Endodermal cell (in vitro differentiated cells): ENCODE results near the gene ESR1. TPM values are rescaled to one million over a fixed set of nuclear protein-coding genes. Genes with fewer than 3 reads are reported as not detected.

Experiments
- DNase-seq: peaks from one replicate; pipeline ENCODE4 v3.0.0-alpha.2; 2017
- H3K27ac ChIP-seq: 2 replicates; pipeline ENCODE4 v1.5.1; 2013; ENCODE audit warnings: mild to moderate bottlenecking, low read depth, low read length, moderate library complexity
- H3K27me3 ChIP-seq: 2 replicates; pipeline ENCODE4 v1.6.1; 2013; ENCODE audit warnings: mild to moderate bottlenecking, low read length, moderate library complexity; ENCODE audit not compliant: insufficient read depth, control insufficient read depth, poor library complexity, severe bottlenecking
- H3K36me3 ChIP-seq: 2 replicates; pipeline ENCODE4 v1.7.0; 2013; ENCODE audit warnings: mild to moderate bottlenecking, low read length, moderate library complexity; ENCODE audit not compliant: control insufficient read depth, insufficient read depth
- H3K4me1 ChIP-seq: one replicate; pipeline ENCODE4 v1.7.0; 2013; ENCODE audit warnings: low read length; ENCODE audit not compliant: control insufficient read depth, insufficient read depth
- H3K4me3 ChIP-seq: 2 replicates; pipeline ENCODE4 v1.5.1; 2013; ENCODE audit warnings: mild to moderate bottlenecking, low read length, moderate library complexity
- H3K9ac ChIP-seq: 2 replicates; pipeline ENCODE4 v1.6.1; 2013; ENCODE audit warnings: mild to moderate bottlenecking, low read length, moderate library complexity; ENCODE audit not compliant: poor library complexity, severe bottlenecking; ENCODE audit errors: extremely low read depth
- H3K9me3 ChIP-seq: 2 replicates; pipeline ENCODE4 v1.6.1; 2013; ENCODE audit warnings: mild to moderate bottlenecking, low read length, moderate library complexity; ENCODE audit not compliant: control insufficient read depth
- H3K27ac Mint-ChIP-seq: 2 replicates; pipeline ENCODE4 v1.8.0; 2020; ENCODE audit warnings: mixed read lengths
- H3K27me3 Mint-ChIP-seq: 2 replicates; pipeline ENCODE4 v1.8.0; 2021; ENCODE audit warnings: mild to moderate bottlenecking, mixed read lengths; ENCODE audit not compliant: insufficient read depth
- H3K36me3 Mint-ChIP-seq: 2 replicates; pipeline ENCODE4 v1.8.0; 2020; ENCODE audit warnings: low read depth, mixed read lengths
- H3K4me1 Mint-ChIP-seq: 2 replicates; pipeline ENCODE4 v1.8.0; 2020; ENCODE audit warnings: mixed read lengths
- H3K4me3 Mint-ChIP-seq: 2 replicates; pipeline ENCODE4 v1.8.0; 2020; ENCODE audit warnings: mild to moderate bottlenecking, moderate library complexity, mixed read lengths
- H3K9me3 Mint-ChIP-seq: 2 replicates; pipeline ENCODE4 v1.8.0; 2020; ENCODE audit warnings: mild to moderate bottlenecking, mixed read lengths
- CTCF ChIP-seq: fragments of 200-600 bp; sonication (generic); conservative IDR thresholded peaks from 2 replicates; pipeline ENCODE4 v1.5.0; 2021; ENCODE audit warnings: antibody characterized with exemption, mild to moderate bottlenecking
- WGBS, 2 experiments: methylation state at CpG; one replicate each; pipeline versions ENCODE4 v1.1.5 to v1.1.7; 2013; ENCODE audit warnings: missing lambda C conversion rate in 2 of 2, mixed read lengths in 1 of 2; ENCODE audit not compliant: insufficient coverage in 1 of 2, insufficient read length in 1 of 2; 5-methylcytosine and 5-hydroxymethylcytosine counted together
- total RNA-seq, 2 donors: library from RNA; stranded (reverse); fragmentation: NEBNext Ultra II Directional in 1 of 2; extraction: Animal tissue kit (Norgen Biotek cat#: 25700) in 1 of 2; gene quantifications; 2 replicates in 1 of 2; 3 replicates in 1 of 2; pipeline ENCODE4 v1.2.1, GENCODE V29; 2021

ESR1 gene
- total RNA-seq, 2 donors from 2014 or later, result not detected

GRCh38 chr6:151847064-151847463 lies 39.6 kb downstream of the ESR1 start:
- H3K27me3 Mint-ChIP-seq, result no peaks in the 10 kb centered on the region
- no peak overlapping the region for H3K9ac ChIP-seq
- H3K36me3 Mint-ChIP-seq, result no peaks in the 10 kb centered on the region
- no peaks in the 10 kb centered on the region for H3K9me3 Mint-ChIP-seq
- H3K9me3 ChIP-seq, result no peaks in the 10 kb centered on the region
- H3K4me1 Mint-ChIP-seq, result no peaks in the 10 kb centered on the region
- H3K27me3 ChIP-seq, result no peaks in the 10 kb centered on the region
- no peak overlapping the region for H3K27ac ChIP-seq
- H3K4me3 Mint-ChIP-seq, result no peak overlapping the region
- TF ChIP-seq CTCF, result no peak
- H3K27ac Mint-ChIP-seq, result no peak overlapping the region
- no peaks in the 10 kb centered on the region for H3K4me1 ChIP-seq
- DNase-seq, result peak; percentile 86
- no peak overlapping the region for H3K4me3 ChIP-seq
- WGBS, 2 experiments, result 6 to 38% methylated on average over 1 of the region's 1 CpG
- H3K36me3 ChIP-seq, result no peaks in the 10 kb centered on the region

GRCh38 chr6:151850479-151851003 lies 43.1 kb downstream of the ESR1 start:
- H3K27ac ChIP-seq, result no peak overlapping the region

GRCh38 chr6:151858294-151858693 lies 50.8 kb downstream of the ESR1 start:
- Mint-ChIP-seq H3K9me3 (no peaks in the 10 kb centered on the region), H3K27ac (no peak overlapping the region), H3K36me3 (no peaks in the 10 kb centered on the region), H3K4me1 (no peaks in the 10 kb centered on the region), H3K27me3 (no peaks in the 10 kb centered on the region), H3K4me3 (no peak overlapping the region)
- no peaks in the 10 kb centered on the region for H3K36me3 ChIP-seq
- WGBS, 2 experiments, result 84 to 88% methylated on average over 1 to 2 of the region's 2 CpGs
- no peak for DNase-seq
- H3K27ac ChIP-seq, result no peak overlapping the region
- H3K9ac ChIP-seq, result no peak overlapping the region
- peaks cover 7% of the 10 kb centered on the region for H3K27me3 ChIP-seq
- H3K4me3 ChIP-seq, result no peak overlapping the region
- TF ChIP-seq CTCF, result no peak
- no peaks in the 10 kb centered on the region for H3K9me3 ChIP-seq
- no peaks in the 10 kb centered on the region for H3K4me1 ChIP-seq

More at GRCh38 chr6:151850479-151851003, 43.1 kb downstream of the ESR1 start:
- H3K27me3 ChIP-seq, result no peaks in the 10 kb centered on the region
- no peaks in the 10 kb centered on the region for H3K36me3 ChIP-seq
- no peak for TF ChIP-seq CTCF
- Mint-ChIP-seq H3K36me3 (no peaks in the 10 kb centered on the region), H3K4me1 (no peaks in the 10 kb centered on the region), H3K27ac (no peak overlapping the region), H3K9me3 (no peaks in the 10 kb centered on the region), H3K27me3 (no peaks in the 10 kb centered on the region), H3K4me3 (no peak overlapping the region)
- H3K4me3 ChIP-seq, result no peak overlapping the region
- WGBS, 2 experiments, result 54 to 62% methylated on average over 5 of the region's 5 CpGs
- no peaks in the 10 kb centered on the region for H3K9me3 ChIP-seq
- no peaks in the 10 kb centered on the region for H3K4me1 ChIP-seq
- peak; percentile 54 for DNase-seq
- H3K9ac ChIP-seq, result no peak overlapping the region
